ENCODE data around the gene COG7.

- TF ChIP-seq CTCF (IDR thresholded peaks at IDR 0.05; ENCODE audit: low read length) (no peak), EZH2 (optimal IDR thresholded peaks at IDR 0.05; ENCODE audit: low read depth, low read length) (no peak), EZH2phosphoT487 (IDR thresholded peaks at IDR 0.05; ENCODE audit: low read length) (no peak)
Observed at GRCh38 chr16:23357761-23358290, 95.2 kb downstream of the COG7 start.
